ENCODE results near the gene PCDHGC5.

DNA sequence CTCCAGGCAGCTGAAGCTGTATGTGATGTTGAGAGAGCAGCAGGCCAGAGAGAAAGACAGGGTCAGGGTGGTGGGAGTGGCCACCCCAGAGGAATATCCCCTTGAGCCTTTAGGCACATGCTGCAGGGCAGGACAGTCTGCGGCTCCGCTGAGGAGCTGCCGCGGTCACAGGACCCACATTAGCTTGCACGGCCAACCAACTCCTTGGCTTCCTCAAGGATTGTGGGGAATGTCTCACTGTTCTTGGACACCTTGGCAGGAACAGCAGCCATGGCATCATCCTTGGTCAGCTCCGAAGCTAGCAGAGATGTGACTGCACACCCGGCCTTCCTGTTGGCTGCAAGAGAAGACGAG is 27.8 kb downstream of the PCDHGC5 start:
- TF ChIP-seq CTCF (IDR thresholded peaks at IDR 0.05) (no peak), POLR2A (IDR thresholded peaks at IDR 0.05) (no peak)
